IPS-11a (cell line): ENCODE measurements around the gene TECPR1.

Experiments used
- H3K4me3 ChIP-seq: one replicate; pipeline ENCODE4 v1.5.1; 2013; ENCODE audit warnings: low read depth, low read length, control low read depth

The TECPR1 gene

GRCh38 chr7:98170966-98171365 lies 81.1 kb downstream of the TECPR1 start:
- no peak overlapping the region for H3K4me3 ChIP-seq

- H3K4me3 ChIP-seq, result no peak overlapping the region
These were observed 83.0 kb downstream of the TECPR1 start for GRCh38 chr7:98168904-98169621.

DNA sequence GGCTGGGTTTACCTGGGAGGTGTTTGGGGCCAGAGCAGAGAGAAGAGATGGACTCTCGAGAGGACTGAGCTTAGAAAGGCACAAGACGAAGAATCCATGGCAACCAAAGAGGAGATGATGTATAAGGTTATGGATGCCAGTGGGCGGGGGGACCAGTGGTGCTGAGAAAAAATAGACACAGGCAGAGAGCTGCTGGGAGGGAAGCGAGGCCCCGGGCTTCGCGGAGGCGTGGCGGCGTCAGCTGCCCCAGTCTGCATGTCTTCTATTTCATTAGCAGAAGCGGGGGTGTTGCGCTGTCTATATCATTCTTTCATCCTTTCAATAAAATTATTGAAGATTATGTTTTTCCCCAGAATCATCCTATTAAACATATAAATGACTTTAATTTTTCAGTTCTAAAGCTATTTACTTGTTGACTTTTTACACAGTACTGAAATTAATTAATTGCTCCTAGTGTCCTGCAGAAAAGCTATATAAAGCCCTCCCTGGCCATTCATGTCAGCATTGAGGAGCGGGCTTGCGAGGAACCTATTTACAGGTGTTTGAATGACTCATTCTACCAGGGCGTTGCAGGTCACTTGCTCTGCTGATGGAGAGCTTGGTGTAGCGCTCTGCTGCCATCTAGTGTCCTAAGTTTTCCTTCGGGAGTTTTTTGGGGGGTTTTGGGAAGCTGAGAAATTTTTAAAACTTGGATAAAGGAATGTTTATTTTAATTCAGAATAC lies 83.7 kb downstream of the TECPR1 start:
- no peak overlapping the region for H3K4me3 ChIP-seq

- H3K4me3 ChIP-seq, result no peak overlapping the region
These were observed 84.4 kb downstream of the TECPR1 start for GRCh38 chr7:98167653-98168052.

- no peak overlapping the region for H3K4me3 ChIP-seq
These were observed 85.4 kb downstream of the TECPR1 start for GRCh38 chr7:98166668-98166970.

- no peak overlapping the region for H3K4me3 ChIP-seq
These were observed 86.0 kb downstream of the TECPR1 start for GRCh38 chr7:98165827-98166667.
